GM04504 (cell line): Measurements from ENCODE around the gene ABCA7.

Experiments used
- DNase-seq: peaks from one replicate; pipeline ENCODE4 v3.0.0-alpha.2; 2012; ENCODE audit warnings: low read depth

The ABCA7 gene

GRCh38 chr19:1002600-1002999, 37.3 kb upstream of the ABCA7 start:
- DNase-seq = no peak

GRCh38 chr19:1003283-1003682, 36.6 kb upstream of the ABCA7 start:
- no peak for DNase-seq

DNA sequence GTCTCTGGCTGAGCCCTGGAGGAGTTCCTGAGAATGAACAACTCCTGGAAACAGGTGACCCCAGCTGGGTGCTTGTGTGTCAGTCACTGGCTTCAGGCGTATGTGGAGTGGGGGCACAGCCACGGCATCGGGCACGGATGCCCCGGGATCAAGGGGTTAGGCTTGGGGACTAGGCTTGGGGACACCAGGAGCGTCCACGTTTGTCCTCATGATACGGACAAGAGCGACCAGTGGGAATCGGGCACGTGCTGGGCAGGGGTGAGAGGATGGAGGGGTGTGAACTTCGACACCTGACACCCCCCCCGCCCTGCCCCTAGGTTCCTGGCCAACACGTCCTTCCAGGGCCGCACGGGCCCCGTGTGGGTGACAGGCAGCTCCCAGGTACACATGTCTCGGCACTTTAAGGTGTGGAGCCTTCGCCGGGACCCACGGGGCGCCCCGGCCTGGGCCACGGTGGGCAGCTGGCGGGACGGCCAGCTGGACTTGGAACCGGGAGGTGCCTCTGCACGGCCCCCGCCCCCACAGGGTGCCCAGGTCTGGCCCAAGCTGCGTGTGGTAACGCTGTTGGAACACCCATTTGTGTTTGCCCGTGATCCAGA, 35.6 kb upstream of the ABCA7 start:
- DNase-seq = no peak

GRCh38 chr19:1004803-1005664, 34.9 kb upstream of the ABCA7 start:
- no peak for DNase-seq

- no peak for DNase-seq
Measured at GRCh38 chr19:1006711-1007398, 33.1 kb upstream of the ABCA7 start.

- no peak for DNase-seq
Measured at GRCh38 chr19:1007399-1008251, 32.3 kb upstream of the ABCA7 start.

GRCh38 chr19:1008268-1009040, 31.5 kb upstream of the ABCA7 start:
- DNase-seq = no peak

DNA sequence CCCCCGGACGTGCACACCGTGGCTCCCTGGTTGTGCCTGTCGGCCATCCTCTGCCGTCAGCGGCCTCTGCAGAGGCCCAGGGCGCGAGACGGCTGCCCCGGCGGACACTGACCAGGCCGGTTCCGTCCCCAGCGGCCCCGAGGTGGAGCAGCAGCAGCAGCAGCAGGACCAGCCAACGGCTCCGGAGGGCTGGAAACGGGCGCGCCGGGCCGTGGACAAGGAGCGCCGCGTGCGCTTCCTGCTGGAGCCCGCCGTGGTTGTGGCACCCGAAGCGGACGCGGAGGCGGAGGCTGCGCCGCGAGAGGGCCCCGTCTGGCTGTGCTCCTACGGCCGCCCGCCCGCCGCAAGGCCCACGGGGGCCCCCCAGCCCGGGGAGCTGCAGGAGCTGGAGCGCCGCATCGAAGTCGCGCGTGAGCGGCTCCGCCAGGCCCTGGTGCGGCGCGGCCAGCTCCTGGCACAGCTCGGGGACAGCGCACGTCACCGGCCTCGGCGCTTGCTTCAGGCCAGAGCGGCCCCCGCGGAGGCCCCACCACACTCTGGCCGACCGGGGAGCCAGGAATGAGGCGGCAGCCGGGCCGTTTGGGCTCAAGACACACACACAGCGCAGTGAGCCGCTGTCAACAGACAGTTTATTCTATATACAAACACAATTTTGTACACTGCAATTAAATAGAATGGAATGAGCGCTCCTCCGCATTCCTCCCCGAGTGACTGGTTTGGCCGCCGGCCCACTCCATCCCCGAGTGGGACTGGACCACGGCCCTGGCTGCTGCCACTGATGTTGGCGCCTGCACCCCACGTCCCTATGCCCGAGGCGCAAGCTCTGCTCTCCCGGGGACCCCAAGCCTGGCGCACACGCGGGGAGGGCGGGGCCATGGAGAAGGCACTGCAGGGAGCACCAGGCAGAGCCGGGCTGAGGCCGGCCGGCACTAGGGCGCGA, 30.6 kb upstream of the ABCA7 start:
- DNase-seq = no peak

GRCh38 chr19:1009981-1010538, 29.8 kb upstream of the ABCA7 start:
- no peak for DNase-seq

- DNase-seq = no peak
Measured at GRCh38 chr19:1010586-1011510, 29.1 kb upstream of the ABCA7 start.

- DNase-seq = no peak
Measured at GRCh38 chr19:1011831-1012333, 28.0 kb upstream of the ABCA7 start.

DNA sequence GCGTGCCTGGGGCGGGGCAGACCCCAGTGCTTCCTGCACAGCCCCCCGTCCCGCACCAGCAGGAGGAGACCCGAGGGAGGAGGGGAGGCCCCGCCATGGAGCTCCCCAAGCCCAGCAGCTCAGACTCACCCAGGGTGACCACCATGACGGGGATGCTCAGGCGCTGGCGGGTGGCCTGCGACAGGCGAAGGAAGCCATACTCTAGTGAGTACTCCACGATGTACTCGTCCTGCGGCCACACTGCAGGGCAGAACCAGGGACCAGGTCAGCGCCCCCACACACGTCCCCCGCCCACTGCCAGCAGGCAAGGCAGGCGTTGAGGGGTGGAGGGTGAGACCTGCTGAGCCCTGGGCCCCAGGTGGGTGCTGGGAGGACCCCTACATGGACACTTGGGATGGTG, 27.6 kb upstream of the ABCA7 start:
- DNase-seq = no peak

- DNase-seq = no peak
Measured at GRCh38 chr19:1013218-1013617, 26.7 kb upstream of the ABCA7 start.

DNA sequence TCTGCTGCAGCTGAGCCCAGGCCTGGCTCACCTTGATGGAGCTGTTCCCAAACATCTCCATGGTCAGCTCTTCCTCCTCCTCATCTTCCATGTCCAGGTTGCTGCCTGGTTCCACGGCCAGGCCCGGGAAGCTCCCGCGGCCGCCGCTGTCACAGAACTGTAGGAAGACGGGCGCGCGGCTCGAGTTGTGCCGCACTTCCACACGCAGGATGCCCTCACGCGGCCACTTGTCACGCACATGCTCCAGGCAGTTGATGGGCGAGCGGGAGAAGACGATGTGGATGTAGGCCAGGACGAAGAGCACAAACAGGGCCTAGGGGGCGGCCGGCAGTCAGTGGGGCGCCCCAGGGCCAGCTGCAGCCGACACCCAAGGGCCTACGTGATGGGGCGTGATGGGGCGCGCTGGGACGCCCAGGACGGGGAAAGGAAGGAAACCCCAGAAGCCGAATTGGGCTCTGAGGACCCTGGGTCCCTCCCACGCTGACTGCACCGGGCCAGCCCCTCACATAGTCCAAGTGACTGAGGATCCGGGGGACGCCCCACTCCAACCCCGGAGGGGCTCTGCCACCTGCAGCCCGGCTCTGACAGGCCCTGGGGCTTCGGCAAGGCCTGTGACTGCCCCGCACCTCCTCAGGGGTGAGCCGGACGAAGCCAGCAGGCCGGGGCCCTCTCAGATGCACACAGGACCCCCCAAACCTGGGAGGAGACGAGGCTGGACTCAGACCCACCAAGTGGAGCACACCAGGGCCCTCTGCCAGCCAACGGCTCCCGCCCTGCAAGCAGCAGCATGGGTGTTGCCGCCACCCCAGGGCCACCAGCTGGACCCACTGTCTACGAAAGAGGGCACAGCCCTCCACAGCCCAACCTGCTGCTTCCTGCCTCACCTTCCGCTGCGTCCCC, 25.5 kb upstream of the ABCA7 start:
- no peak for DNase-seq

DNA sequence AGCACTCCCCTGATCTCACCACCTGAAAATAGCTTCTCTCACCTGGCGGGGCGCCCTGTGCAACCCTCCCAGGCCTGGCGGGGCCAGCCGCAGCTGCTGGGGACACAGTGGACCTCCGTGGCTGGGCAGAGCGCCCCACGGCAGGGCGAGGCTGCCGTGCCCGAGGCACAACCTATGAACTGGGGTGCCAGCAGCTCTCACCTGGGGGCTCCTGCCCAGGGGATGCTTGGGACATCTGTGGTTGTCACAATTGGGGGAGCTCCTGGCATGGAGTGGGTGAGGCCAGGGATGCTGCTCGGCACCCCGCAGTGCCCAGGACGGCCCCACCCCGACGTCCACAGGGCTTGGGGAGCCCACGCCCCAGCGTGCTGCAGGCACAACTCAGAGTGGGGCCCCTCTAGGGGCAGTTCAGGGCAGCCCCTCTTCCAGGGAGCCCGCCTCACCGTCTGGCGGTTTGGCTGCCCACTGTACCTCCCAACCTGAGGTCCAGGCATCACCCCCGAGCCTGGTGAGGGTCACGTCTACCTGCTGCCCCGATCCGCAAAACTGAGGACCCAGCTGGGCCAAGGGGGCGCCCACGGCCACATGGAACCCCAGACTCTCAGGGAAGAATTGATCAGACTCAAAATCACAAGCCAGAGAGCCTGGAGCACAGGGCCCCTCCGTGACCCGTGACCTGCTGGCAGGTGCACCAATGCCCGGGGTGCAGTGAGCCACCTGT, 24.7 kb upstream of the ABCA7 start:
- DNase-seq = no peak

DNA sequence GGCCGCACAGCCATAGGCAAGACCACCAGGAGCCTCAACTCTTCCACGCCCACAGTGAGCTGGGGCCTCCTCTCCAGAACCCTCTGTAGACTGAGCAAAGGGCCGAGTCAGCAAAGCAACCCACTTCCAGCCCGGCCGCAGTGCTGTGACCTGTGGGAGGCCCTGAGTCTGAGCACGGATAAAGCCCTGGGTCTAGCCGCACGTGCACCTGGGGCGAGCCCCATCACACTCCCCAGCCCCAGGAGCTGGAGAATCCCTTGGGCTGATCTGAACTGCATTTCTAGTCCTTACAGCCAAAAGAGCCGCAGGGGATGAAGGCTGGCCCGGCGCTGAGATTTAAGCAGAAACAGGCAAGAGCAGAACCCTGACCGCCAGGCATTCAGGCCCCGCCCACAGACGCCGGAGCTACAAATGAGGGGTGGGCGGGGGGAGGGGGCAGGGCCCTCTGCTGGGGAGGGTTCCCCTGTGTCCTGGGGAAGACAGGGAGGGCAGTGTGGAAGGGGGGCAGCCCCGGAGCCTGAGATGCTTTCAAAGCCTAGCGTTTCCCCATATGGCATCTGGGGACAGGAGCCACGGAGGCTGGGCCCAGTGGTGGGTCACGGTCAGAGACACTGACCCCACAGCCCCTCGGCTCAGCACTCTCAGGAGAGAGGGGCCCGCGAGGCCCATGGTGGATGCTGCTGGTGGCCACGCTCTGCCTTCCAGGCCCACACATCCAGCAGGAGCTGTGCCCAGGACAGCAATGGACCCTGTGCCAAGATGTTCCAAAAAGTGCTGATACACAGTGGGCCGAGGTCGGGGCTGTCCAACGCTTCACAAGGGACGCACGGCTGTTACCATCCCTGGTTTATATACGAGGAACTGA, 23.9 kb upstream of the ABCA7 start:
- DNase-seq = no peak
